ENCODE data around the gene CHST9. TPM values are rescaled to one million over a fixed set of nuclear protein-coding genes. Genes with fewer than 3 reads are reported as not detected.

Gene CHST9
- total and polyA plus RNA-seq, 12 donors: 0.03 to 2.2 (median 0.13) TPM; not detected in 2

GRCh38 chr18:26965206-26965605 lies 219.9 kb downstream of the CHST9 start:
- Histone ChIP-seq H3K27ac (no peak overlapping the region), H3K9me3 (replicated peaks in 1 of 3) (no peaks in the 10 kb centered on the region), H3K4me3 (no peak overlapping the region), H3K27me3 (no peaks in the 10 kb centered on the region), H3K4me1 (replicated peaks in 1 of 2) (no peaks in the 10 kb centered on the region), H3K36me3 (replicated peaks in 1 of 2) (no peaks in the 10 kb centered on the region)
- DNase-seq: no peak
- intact Hi-C loops (cut with DNase I): no loop called here
- 76 to 88% (median 85%) methylated on average over 3 of the region's 3 CpGs for WGBS, 4 donors
- TF ChIP-seq CTCF (IDR thresholded peaks at IDR 0.05): no peak

DNA sequence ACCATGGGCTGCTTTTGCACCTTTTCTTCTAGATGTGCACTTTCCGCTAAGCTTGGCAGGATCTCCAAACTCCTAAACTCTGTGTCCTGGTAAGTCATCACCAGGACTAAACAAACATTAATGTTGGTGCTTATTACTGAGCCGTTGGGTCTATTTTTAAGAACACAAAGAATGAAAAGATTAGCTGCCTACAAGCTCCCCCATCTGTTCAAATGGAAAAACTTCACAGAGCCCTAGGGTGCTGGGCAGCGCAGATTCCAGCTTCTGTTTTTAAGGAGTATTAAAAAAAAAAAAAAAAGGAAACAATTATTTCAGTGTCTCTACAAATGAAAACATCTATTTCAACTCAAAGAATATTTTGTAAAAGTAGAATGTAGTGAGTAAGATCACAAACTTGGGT lies 221.8 kb downstream of the CHST9 start:
- DNase-seq: no peak
- TF ChIP-seq CTCF (IDR thresholded peaks at IDR 0.05) (peak in 4 of 6 experiments; percentile 18 to 37 (median 24)), POLR2A (IDR thresholded peaks at IDR 0.05) (no peak)
- H3K4me3 ChIP-seq: no peak overlapping the region
- WGBS, 4 donors: 46 to 58% (median 54%) methylated on average over 3 of the region's 3 CpGs
- no peaks in the 10 kb centered on the region for H3K36me3 ChIP-seq (replicated peaks in 1 of 2)
- H3K27me3 ChIP-seq: no peaks in the 10 kb centered on the region
- no peak overlapping the region for H3K27ac ChIP-seq
- intact Hi-C loops (cut with DNase I): no loop called here
- H3K9me3 ChIP-seq (replicated peaks in 1 of 3): no peaks in the 10 kb centered on the region
- no peaks in the 10 kb centered on the region for H3K4me1 ChIP-seq (replicated peaks in 1 of 2)

GRCh38 chr18:26961839-26962238 lies 223.3 kb downstream of the CHST9 start:
- H3K27me3 ChIP-seq: no peaks in the 10 kb centered on the region
- TF ChIP-seq POLR2A (IDR thresholded peaks at IDR 0.05) (no peak), CTCF (IDR thresholded peaks at IDR 0.05) (no peak)
- intact Hi-C loops (cut with DNase I): no loop called here
- no peaks in the 10 kb centered on the region for H3K9me3 ChIP-seq (replicated peaks in 1 of 3)
- H3K27ac ChIP-seq: no peak overlapping the region
- no peak for DNase-seq
- H3K36me3 ChIP-seq (replicated peaks in 1 of 2): no peaks in the 10 kb centered on the region
- no peaks in the 10 kb centered on the region for H3K4me1 ChIP-seq (replicated peaks in 1 of 2)
- WGBS, 4 donors: 90 to 95% (median 91%) methylated on average over 3 of the region's 3 CpGs
- no peak overlapping the region for H3K4me3 ChIP-seq

GRCh38 chr18:26960911-26961310 lies 224.2 kb downstream of the CHST9 start:
- no peaks in the 10 kb centered on the region for H3K27me3 ChIP-seq
- 61 to 66% (median 64%) methylated on average over 4 of the region's 4 CpGs for WGBS, 4 donors
- H3K4me1 ChIP-seq (replicated peaks in 1 of 2): no peaks in the 10 kb centered on the region
- H3K9me3 ChIP-seq (replicated peaks in 1 of 3): no peaks in the 10 kb centered on the region
- H3K4me3 ChIP-seq: no peak overlapping the region
- H3K27ac ChIP-seq: no peak overlapping the region
- DNase-seq: no peak
- intact Hi-C loops (cut with DNase I): no loop called here
- no peaks in the 10 kb centered on the region for H3K36me3 ChIP-seq (replicated peaks in 1 of 2)
- no peak for TF ChIP-seq POLR2A (IDR thresholded peaks at IDR 0.05)
- no peak for TF ChIP-seq CTCF (IDR thresholded peaks at IDR 0.05)

All from adrenal gland (tissue), 12 donors.